RWPE2 (cell line): ENCODE results near the gene CDHR3.
A peak's percentile ranks its signal among the peaks of the same experiment; 100 is the strongest.

Experiments used
- ATAC-seq: fragments of 200-7000 bp; cut with Tn5 transposase; 3 replicates; pipeline ENCODE4 v1.9.1; 2021; ENCODE audit warnings: low read depth
- DNase-seq: peaks from one replicate; pipeline ENCODE4 v3.0.0-alpha.2; 2020; ENCODE audit warnings: low spot score
- H3K27ac ChIP-seq: fragments of 450-650 bp; 2 replicates; pipeline ENCODE4 v1.5.1; 2017; ENCODE audit warnings: mild to moderate bottlenecking; ENCODE audit not compliant: poor library complexity, severe bottlenecking
- H3K27me3 ChIP-seq: fragments of 250-450 bp; sonication (Bioruptor Pico); 2 replicates; pipeline ENCODE4 v1.5.1; 2021; ENCODE audit warnings: mild to moderate bottlenecking, moderate library complexity; ENCODE audit not compliant: insufficient read depth, poor library complexity, severe bottlenecking
- H3K36me3 ChIP-seq: fragments of 250-450 bp; sonication (Bioruptor Pico); 2 replicates; pipeline ENCODE4 v1.5.1; 2020; ENCODE audit warnings: low read depth, mild to moderate bottlenecking, moderate library complexity
- H3K4me1 ChIP-seq: fragments of 250-450 bp; sonication (Bioruptor Pico); 2 replicates; pipeline ENCODE4 v1.5.1; 2021; ENCODE audit warnings: mild to moderate bottlenecking, moderate library complexity; ENCODE audit not compliant: insufficient read depth, poor library complexity, severe bottlenecking
- H3K4me3 ChIP-seq: fragments of 250-450 bp; sonication (Bioruptor Pico); 2 replicates; pipeline ENCODE4 v1.5.1; 2021; ENCODE audit warnings: mild to moderate bottlenecking, moderate library complexity; ENCODE audit not compliant: severe bottlenecking
- H3K9me3 ChIP-seq: fragments of 250-450 bp; sonication (Bioruptor Pico); 2 replicates; pipeline ENCODE4 v1.5.1; 2021; ENCODE audit warnings: mild to moderate bottlenecking, moderate library complexity; ENCODE audit not compliant: severe bottlenecking
- CTCF ChIP-seq: fragments of 450-650 bp; IDR thresholded peaks from one replicate; pipeline ENCODE4 v1.5.1; 2017; ENCODE audit warnings: mild to moderate bottlenecking, moderate library complexity; ENCODE audit not compliant: poor library complexity, severe bottlenecking

CDHR3 gene

GRCh38 chr7:106062521-106062931 lies 99.5 kb downstream of the CDHR3 start:
- Histone ChIP-seq H3K9me3 (no peaks in the 10 kb centered on the region), H3K36me3 (no peaks in the 10 kb centered on the region), H3K27me3 (no peaks in the 10 kb centered on the region), H3K27ac (peak overlapping the region; percentile 95), H3K4me1 (peaks cover 63% of the 10 kb centered on the region), H3K4me3 (no peak overlapping the region)
- no peak for DNase-seq
- ATAC-seq = peak; percentile 2; the same call in 2 of the 3 replicates
- TF ChIP-seq CTCF = no peak

GRCh38 chr7:106063024-106063423 lies 100.0 kb downstream of the CDHR3 start:
- peaks cover 58% of the 10 kb centered on the region for H3K4me1 ChIP-seq
- H3K9me3 ChIP-seq = no peaks in the 10 kb centered on the region
- no peaks in the 10 kb centered on the region for H3K36me3 ChIP-seq
- H3K4me3 ChIP-seq = no peak overlapping the region
- peak overlapping the region; percentile 95 for H3K27ac ChIP-seq
- no peak for TF ChIP-seq CTCF
- ATAC-seq = no peak
- DNase-seq = no peak
- no peaks in the 10 kb centered on the region for H3K27me3 ChIP-seq

GRCh38 chr7:106063692-106064091 lies 100.6 kb downstream of the CDHR3 start:
- H3K27ac ChIP-seq = peak overlapping the region; percentile 95
- peaks cover 53% of the 10 kb centered on the region for H3K4me1 ChIP-seq
- no peaks in the 10 kb centered on the region for H3K9me3 ChIP-seq
- no peaks in the 10 kb centered on the region for H3K27me3 ChIP-seq
- H3K4me3 ChIP-seq = no peak overlapping the region
- ATAC-seq (no peak), DNase-seq (no peak)
- TF ChIP-seq CTCF = no peak
- H3K36me3 ChIP-seq = no peaks in the 10 kb centered on the region

- no peak for DNase-seq
- Histone ChIP-seq H3K27ac (peak overlapping the region; percentile 95), H3K4me3 (no peak overlapping the region), H3K4me1 (peaks cover 53% of the 10 kb centered on the region), H3K9me3 (no peaks in the 10 kb centered on the region), H3K27me3 (no peaks in the 10 kb centered on the region), H3K36me3 (no peaks in the 10 kb centered on the region)
- TF ChIP-seq CTCF = no peak
- ATAC-seq = no peak
Observed at GRCh38 chr7:106064316-106064715, 101.3 kb downstream of the CDHR3 start.

GRCh38 chr7:106064771-106065574 lies 101.9 kb downstream of the CDHR3 start:
- Histone ChIP-seq H3K27me3 (no peaks in the 10 kb centered on the region), H3K36me3 (no peaks in the 10 kb centered on the region), H3K27ac (peak overlapping the region; percentile 95), H3K9me3 (no peaks in the 10 kb centered on the region), H3K4me3 (no peak overlapping the region), H3K4me1 (peaks cover 59% of the 10 kb centered on the region)
- peak; percentile 89 for ATAC-seq
- DNase-seq = peak; percentile 98
- no peak for TF ChIP-seq CTCF
